NCI-H82 (cell line): Measurements from ENCODE around the gene CCDC81.

Experiments
- DNase-seq: peaks from one replicate; lab custom pipeline; 2025; lab: John Stamatoyannopoulos, UW

CCDC81 gene

DNA sequence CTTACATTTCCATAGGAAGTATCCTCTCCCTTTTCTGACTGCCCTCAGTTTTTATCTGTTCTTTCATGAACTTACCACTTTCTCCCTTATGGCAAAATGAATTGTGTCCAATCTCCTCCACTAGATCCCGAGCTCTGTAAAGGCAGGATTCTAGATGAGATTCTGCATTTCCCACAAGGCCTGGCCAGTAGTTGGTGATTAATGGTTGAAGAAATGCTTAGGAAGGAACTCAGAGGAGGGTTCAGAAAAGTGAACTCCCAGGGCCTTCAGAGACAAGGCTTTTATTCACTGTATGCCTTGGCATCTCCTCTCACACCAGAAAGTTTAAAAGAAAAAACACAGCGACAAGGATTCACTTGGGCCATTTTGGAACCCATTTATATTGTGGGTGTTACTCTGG lies 66.2 kb downstream of the CCDC81 start:
- no peak for DNase-seq

DNA sequence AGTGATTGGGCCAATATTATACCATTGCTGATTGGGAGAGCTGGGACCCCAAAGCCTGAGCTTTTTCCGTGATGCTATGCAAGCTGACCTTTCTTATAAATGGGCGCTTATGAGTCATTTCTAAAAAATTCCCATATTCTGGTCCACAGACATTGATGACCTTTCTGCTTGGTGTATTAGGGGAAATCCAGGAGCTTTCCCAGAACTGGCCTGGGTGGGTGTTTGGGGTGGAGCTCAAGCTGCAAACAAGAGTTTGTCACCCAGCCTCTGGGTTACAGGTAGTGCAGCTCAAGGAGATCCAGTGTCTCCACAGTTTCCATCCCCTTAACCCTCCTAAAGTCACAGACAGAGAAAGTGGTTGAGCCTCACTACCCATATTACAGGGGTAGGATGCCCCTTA lies 67.7 kb downstream of the CCDC81 start:
- DNase-seq = no peak

DNA sequence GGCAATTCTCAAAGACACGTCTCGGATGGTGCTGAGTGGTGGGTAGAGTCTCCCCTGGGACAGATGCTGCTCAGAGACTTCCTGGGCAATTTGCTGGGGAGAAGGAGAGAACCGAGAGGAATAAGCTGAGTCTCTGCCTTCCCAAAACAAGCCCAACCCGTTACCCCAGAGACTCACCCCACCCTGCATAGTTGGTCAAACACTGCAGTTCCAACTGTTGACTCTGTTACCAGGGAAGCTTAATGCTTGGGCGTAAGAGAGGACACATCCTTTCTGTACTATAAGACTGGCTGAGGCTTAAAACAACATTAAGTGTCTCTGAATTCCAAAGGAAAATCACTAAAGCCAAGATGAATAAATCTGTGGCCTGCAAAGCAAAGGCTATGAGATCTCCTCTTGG lies 68.1 kb downstream of the CCDC81 start:
- no peak for DNase-seq

DNA sequence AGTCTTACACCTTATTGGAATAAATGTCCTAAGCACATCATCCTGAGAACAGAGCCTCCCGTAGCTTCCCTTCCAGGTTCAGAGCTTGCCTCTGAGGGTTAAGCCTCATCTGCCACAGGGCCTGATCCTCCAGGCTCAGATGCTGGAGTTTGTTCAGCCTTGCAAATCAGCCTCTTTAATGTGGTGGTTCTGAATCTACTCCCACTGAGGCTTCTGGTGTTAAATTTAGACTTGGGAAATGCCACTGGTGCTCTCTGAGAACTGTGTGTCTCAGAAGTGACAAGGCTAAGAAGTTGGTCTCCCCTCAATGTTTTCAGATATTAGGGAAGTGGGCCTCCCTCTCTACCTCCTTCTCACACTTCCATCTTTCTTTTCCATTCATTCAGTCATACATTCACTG lies 68.7 kb downstream of the CCDC81 start:
- DNase-seq = no peak

DNA sequence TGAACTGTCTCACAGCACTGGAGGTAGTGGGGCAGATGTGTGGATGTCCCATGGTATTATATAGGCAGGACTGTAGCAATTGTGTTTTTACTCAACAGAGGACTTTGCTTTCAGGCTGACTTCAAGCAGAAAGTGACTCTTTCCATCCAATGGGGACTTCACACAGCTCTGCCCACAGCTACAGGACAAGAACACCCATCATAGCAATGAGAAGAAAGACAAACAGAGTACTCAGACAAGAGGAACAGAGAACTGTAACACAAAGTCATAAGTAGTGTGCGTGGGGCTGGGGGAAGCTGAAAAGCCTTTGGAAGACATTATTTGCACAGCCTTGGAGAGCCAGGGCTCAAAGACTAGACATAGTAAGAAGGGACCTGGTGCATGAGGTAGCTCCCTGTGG lies 70.3 kb downstream of the CCDC81 start:
- DNase-seq = no peak

DNA sequence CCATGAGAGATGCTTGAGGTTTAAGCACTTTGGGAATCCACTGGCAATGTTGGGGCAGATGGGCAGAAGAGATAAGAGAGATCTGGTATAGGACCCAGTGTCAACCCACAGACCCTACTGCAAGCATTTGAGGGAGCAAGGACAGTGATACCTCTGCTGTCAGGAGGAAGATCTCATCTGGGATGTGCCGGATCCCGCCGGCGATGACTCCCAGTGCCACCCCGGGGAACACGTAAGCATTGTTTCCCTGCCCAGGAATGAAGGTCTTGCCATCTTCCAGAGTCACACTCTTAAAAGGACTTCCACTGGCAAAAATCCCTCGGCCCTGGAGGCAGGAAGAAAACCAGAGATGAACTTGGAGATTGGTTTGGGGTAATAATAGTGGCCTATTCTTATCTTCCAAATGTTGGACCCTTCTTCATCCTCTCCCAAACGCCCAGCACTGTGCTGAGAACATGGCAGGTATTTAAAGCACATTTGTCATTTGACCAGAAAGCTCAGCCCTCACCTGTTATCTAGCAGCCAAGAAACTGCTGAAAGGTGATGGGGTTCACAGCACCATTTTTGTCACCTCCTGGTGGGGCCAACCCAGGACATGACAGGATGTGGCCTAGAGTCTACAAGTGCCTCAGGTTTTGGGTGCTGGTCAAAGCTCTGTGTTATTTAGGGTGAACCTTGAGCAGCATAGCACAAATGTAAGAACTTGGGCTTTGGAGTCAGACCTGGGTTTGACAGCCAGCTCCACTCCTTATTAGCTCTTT lies 71.7 kb downstream of the CCDC81 start:
- DNase-seq = no peak

DNA sequence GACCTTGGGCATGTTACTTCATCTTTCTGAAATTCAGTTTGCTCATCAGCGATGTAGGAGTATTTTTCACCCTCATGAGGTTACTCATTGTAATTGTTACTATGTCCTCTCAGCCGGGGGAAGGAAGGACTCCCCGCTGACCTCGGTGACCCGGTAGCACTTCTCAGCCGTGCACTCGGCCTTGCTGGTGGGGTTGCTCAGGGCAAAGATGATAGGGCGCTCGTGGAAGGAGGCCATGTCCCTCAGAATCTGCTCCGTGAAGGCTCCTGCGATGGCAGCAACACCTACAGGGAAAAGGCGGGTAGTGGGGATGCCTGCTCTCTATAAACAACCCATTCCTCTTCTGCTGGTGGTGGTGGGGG lies 72.2 kb downstream of the CCDC81 start:
- DNase-seq = no peak

DNA sequence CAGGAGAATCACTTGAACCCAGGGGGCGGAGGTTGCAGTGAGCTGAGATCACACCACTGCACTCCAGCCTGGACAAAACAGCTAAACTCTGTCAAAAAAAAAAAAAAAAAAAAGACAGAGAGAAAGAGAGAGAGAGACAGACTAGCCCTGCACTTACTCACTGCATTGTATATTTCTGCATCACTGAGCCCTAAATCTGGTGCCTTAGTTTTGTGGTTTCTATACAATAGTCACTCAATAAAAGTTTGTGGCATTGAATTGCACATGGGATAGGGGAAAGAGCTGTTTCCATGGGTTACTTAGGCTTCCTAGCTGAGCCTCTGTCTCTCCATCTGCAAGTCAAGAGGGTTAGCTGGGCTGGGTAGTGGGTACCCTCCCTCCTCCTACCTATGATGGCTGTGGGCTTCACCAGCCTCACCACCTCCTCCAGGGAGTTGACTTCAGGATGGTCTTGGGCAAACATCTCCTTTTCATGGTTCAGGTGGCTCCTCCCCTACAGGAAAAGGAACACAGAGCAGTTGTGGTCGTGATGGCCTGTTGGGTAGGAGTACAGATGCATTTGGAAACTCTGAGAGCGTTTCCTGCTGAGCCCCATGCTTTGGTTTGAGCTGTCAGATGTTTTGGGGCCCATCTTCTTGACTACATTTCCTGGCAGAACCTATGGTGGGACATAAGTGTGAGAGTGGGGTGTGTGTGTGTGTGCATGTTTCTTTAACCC lies 73.2 kb downstream of the CCDC81 start:
- no peak for DNase-seq

DNA sequence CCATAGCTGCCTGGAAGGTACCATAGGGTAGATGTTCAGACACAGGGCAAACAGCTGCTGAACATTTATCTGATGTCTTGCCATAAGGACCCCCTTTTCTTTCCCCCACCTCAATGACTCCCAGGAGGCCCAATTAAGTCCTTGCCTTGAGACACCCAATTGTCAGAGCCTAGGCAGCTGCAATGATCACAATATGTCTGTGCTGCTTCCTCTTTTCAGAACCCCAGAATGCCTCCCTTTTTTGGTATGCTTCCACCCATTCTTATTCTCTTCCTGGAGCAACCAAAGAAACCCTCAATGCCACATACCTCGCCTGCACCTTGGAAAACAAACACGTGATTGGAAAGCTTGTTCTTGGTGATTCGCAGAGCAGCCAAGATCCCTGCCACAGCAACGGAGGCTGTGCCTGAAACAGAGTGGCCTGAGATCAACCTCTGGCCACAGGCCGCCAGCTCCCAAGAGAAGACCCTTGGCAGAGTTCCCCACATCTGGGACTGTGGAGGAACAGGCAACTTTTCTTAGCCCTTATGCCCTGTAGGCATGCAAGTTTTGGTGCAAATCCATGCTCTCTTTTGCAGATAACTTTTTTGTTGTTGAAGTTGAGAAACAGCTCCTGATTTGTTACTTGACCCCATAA lies 75.4 kb downstream of the CCDC81 start:
- no peak for DNase-seq

DNA sequence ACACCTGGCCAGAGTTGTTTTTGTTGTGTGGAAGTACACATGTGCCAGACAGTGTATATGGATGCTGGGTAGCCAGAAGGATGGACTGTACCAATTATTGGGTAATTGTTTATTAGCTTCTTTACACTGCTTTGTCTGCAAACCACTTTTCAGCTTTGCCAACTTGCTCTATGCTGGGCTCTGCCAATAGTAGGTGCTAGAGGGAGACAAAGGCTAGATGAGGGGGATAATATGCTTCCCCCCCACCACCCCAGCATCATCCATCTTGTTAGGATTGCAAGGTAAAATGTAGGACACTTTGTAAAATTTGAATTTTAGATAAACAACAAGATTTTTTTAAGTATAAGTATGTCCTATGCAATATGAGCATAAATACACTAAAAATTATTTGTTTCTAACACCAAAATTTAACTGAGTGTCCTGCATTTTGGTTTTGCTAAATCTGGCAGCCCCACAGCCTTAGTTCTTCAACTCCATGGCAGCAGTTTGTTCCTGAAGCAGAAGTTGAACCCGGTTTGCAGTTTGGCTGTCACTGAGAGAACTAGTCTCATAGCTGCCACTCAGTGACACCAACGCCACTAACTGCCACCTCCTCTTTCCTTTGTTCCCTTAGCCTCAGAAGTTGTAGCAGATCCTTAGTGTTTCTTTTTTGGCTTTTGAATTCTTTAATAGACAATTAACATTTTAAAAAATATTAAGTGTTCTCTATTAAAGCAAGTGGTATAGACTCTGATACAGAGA lies 78.8 kb downstream of the CCDC81 start:
- peak; percentile 3 for DNase-seq

DNA sequence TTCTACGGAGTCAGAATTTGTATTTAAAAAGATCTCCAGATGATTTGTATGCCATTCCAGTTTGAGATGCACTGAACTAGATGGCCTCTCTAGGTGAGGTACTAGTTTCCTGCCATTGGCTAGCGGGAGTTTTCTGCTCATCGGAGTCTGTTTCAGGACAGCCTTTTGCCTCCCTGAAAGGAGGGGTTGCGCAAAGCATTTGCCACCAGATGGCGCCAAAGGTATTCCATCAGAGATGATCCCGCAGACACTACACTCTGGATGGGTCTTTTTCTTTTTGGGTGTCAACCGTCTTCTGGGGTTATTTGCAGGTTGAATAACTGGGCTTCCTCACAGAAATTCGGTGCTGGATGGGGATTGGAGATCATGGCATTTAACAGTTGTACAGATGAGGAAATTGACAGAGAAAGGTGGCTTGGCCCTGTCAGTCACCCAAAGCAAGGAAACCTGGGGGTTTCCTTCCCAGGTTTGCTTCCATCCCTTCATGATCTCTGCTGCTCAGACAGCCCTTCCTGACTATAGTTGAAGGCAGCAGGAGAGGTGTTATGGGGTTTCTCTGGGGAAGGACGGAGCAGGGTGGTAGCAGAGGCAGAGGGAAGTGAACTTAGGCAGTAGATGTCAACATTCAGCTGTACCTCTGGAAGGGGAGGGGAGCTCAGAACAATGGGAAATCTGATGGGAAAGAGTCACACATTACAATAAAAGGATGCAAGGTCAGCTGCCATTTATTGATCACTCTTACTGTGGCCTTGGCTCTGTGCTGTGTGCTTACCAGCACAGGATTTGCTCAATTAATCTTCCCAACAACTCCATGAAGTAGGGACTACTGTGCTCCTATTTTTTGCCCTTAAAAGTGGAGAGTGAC lies 81.6 kb downstream of the CCDC81 start:
- peak; percentile 87 for DNase-seq

DNA sequence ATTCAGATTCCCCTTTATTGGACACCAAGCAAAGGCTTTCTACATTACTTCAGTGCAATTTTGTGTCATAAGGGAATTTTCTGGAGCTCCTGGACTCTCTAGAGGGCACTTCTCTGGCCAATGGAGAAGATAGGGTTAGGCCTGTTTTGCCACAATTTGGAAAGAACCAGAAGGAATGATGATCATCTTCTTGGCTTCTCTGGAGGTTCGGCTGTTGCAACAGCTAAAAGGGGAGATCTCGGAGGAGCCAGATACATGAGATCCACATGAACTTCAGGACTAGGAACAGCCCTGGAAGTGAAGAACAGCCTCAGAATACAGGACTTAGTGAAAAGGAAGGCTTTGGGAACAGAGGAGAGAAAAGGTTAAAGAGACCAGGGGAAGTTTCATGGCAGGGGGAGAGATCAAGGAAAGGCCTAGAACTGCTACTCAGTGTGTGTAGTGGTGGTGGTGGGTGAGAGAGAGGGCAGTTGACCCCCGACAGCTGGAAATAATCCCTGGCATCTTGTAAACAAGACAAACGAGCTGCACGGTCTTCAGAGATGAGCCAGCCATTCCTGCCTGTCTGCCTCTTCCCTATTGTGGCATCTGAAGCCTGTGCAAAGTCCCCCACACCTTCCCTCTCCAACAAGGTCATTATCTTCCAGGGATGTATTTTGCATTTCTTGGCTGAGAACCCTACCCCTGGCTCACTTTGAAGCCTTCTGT lies 83.8 kb downstream of the CCDC81 start:
- no peak for DNase-seq

DNA sequence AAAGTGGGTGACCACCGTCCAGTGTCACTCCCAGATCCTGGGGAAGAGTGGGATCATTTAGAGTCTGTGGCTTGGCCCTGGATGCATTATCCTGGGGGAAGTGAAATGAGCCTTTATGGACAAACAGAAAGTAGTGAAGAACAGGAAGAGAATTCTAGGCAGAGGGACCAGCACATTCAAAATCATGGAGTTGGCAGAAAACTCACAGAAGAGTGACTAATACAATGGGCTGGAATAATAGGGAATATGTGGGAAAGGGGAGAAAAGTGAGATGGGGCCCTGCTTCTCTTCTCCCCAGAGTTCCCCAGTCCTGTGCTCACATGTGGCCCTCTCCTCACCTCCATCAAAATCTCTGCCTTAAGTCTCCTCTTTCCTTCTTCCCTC lies 84.3 kb downstream of the CCDC81 start:
- no peak for DNase-seq

DNA sequence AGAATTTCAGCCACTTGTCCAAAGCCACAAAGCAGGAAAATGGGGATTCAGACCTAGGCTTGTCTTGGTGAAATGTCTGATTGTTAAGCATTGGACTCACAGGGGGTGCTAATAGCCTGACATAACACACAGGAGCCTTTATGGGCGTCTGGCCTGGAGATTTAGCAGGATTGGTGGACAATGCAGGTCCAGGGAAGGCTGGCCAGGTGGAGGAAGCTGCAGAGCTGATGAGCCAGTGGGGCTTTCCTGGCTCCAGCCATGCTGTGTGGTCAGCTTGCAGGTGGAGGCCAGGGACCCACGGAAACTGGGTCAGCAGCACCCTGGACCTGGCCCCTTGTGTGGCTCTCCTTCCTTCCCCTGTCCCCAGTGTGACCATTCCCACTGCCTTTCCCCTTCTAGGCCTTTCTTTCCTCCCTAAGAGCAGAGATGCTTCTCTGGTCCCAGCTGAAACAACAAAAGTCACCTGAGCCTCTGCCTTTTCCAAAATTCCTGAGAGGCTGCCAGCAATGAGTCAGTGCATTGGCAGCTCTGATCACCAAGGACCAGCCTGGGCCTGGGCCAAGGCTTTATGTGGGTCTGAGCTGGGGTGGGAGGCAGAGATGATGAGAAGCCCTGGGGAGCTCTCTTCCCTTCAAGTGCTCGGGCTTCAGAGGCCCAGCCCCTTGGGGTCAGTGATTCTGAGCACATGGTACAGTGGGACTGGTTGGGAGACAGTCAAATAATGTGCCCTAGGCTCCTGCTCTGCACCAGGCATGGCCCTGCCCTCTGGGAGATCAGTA lies 85.2 kb downstream of the CCDC81 start:
- DNase-seq = no peak

DNA sequence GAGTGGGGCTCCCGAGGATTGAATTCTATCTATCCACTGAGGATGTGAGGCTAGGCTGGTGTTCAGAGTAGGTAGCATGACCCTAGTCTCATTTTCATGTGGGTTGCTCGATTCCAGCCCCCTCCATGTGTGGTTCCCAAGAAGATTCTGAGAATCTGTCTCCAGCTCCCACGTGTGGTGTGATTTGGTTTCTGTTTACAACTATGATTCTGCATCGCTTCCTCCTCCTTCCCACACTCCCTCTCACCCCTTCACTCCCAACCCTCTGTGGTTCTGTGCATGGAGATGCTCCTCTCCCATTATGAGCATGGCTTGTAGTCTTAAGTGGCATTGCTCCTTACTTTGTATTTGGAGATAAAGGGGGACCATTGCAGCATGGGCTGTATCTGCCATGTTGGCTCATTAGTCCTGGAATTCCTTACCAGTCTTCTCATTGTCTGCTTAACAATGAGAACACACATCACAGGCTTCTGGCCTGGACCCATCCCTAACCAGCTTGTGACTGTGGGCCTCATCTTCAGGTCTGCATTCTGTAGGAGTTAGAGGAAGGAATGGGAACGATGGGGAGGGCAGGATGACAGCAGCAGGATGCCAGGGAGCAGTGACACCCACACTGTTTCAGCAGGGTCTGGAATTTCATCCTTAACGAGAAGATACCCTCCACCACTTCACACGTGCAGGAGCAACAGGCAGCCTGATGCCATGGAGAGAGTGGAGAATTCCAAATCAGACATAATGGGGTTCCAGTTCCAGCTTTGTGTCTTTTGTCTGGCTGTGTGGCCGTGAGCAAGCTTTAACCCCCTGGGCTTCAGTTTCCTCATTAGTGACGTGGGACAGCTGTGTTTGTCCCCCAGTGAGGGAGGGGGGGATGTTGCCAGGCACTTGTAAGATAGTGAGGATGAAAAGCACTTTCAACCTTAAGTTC lies 86.0 kb downstream of the CCDC81 start:
- DNase-seq = no peak

DNA sequence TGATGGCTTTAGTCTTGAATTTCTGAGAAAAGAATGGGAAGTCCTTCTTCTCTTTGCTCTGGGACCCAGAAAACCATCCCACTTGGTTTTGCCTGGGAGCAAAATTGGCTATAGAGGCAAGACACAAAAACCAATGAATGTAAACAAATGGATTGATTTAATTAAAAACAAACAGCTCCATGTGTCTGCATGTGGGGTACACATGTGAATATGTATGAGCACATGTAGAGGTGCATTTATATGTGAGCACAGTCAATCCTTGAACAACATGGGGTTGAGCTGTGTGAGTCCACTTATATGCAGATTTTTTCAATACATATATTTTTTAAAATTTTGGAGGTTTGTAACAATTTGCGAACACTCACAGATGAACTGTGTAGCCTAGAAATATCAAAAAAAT lies 87.2 kb downstream of the CCDC81 start:
- no peak for DNase-seq

DNA sequence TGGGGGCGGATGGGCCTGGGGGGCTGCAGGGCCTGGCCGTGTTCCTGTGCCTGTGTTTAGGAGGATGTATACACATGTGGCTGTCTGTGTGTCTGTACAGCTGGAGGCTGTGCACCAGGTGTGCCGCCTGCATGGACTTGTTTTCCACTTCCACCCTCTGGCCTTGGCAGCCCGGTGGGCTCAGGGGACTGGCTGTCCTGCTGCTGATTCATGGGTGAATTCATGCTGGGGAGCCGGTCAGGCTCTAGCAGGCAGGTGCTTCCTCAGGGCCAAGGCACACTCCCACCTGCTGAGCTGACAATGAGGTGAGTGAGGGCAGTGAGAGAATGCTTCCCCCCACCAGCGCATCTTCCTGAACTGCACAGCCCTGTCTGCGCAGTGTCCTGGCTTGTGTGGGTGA lies 88.4 kb downstream of the CCDC81 start:
- no peak for DNase-seq

DNA sequence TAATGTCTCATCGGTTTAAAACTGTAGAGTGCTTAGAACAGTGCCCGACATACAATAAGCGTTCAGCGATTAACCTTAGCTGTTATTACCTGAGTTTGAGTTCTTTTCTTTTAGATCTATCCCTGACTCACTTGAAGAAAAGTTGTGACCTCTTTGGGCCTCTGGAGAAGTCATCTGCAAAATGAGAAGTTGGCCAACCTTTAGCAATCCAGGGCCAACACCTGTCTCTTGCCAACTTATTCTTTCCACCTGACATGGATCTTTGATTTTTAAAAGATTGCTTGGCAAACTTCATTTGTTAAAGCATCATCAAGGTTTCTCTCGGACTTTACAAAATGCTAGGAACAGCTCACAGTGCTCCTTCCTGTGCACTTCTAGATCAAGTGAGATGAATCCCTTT lies 89.3 kb downstream of the CCDC81 start:
- no peak for DNase-seq
